GDM1 (cell line): ENCODE results near the gene GARRE1.

Source experiments
- DNase-seq: peaks from one replicate; lab custom pipeline; 2025; lab: John Stamatoyannopoulos, UW

GARRE1 gene

GRCh38 chr19:34291235-34291634, 36.9 kb downstream of the GARRE1 start:
- no peak for DNase-seq

- DNase-seq: no peak
These were observed 40.7 kb downstream of the GARRE1 start for GRCh38 chr19:34295103-34295502.

DNA sequence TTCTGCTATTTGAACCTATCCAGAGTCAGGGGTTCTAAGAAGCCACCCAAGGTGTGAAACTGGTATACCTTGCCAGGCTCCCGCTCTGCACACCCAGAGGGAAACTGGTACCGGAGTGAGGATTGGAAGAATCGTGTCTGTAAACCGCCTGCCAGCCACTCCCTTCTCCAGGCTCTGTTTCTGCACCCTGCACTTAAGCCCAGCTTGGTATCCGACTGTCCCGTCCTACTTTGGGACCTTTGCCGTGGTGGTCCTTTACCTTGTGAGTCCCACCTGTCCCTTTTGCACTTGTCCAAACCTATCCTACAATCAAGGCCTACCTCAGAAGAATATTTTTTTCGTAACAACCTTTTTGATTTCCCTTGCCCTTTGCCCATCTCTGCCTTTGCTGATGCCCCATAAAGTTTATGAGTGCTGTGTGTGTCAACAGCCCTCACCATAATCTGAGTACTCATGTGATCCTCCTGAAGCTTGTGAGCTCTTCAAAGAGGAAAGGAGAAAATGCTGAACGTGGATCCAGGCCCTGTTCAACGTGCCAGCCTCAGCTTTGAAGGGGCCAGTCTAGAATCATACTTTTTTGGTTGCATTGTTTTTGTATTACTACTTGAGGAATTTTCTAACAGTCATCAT, 44.7 kb downstream of the GARRE1 start:
- no peak for DNase-seq

DNA sequence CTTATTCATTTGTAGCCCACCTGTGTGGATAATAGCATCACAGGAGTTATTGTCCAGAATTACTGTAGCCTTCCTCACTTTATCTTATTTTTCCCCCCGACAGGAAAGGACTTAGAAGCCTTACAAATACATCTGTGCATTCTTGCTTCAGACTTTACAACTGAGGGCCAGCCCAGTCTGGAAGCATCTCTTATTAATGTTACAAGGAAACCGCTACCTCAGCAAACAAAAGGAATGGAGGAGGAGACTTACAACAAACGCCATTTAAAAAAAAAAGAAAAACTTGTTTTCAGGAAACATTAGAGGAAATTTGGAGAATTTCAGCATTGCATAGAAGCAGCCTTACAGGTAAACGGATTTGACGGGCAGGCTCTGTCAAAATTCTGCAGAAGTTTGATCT, 45.2 kb downstream of the GARRE1 start:
- no peak for DNase-seq

DNA sequence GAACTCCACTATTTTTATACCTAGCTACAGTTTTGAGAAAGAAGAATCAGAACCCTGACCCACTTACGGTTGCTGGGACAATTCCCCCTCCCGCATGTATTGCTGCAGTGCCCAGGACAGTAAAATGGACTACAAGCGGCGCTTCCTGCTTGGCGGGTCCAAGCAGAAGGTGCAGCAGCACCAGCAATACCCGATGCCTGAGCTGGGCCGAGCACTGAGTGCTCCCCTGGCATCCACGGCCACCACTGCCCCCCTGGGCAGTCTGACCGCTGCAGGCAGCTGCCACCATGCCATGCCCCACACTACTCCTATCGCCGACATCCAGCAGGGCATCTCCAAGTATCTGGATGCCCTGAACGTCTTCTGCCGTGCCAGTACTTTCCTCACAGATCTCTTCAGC, 46.0 kb downstream of the GARRE1 start:
- DNase-seq: no peak

DNA sequence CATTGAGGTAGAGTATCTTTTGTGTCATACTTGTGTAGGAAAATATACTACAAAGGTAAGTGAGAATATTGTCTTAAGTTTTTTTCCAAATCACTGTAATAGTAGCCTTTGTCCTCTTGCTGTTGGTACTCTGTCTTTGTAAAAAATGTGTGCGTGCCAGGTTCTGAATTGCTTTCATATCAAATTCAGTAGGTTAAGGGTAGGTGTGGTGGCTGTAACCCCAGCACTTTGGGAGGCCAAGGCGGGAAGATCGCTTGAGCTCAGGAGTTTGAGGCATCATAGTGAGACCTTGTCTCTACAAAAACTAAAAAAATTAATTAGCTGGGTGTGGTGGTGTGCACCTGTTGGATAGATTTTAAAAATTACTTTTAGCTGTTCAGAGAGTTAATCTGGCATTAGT, 46.6 kb downstream of the GARRE1 start:
- DNase-seq: no peak
